Activated naive CD4-positive, alpha-beta T cell treated with anti-CD3 and anti-CD28 coated beads, Interleukin-2, amount 10 ng/mL, durations not matched to agents 7 days and 5 days (primary cell): ENCODE results near the gene OR52L1.
"Not testable (repeated sequence)": the region's sequence is repeated elsewhere in the genome, so short reads cannot be mapped to it uniquely, and the experiment has no call there.

Experiments
- CTCF ChIA-PET: fragments of 350-600 bp; sonication (Branson Sonifier 250); formaldehyde crosslinking; loops from one replicate; lab custom pipeline; 2021; ENCODE audit warnings: antibody characterized with exemption; lab: Charles Lee
- DNase-seq: peaks from one replicate; pipeline ENCODE4 v3.0.0-alpha.2; 2020
- H3K27ac Mint-ChIP-seq: one replicate; pipeline ENCODE4 v1.8.0; 2021; ENCODE audit warnings: mild to moderate bottlenecking, moderate library complexity, mixed read lengths
- H3K27me3 Mint-ChIP-seq: one replicate; pipeline ENCODE4 v1.8.0; 2021; ENCODE audit warnings: mild to moderate bottlenecking, mixed read lengths
- H3K36me3 Mint-ChIP-seq: one replicate; pipeline ENCODE4 v1.8.0; 2021; ENCODE audit warnings: mixed read lengths
- H3K4me1 Mint-ChIP-seq: one replicate; pipeline ENCODE4 v1.8.0; 2021; ENCODE audit warnings: mixed read lengths
- H3K4me3 Mint-ChIP-seq: one replicate; pipeline ENCODE4 v1.8.0; 2021; ENCODE audit warnings: mild to moderate bottlenecking, moderate library complexity, mixed read lengths
- H3K9me3 Mint-ChIP-seq: one replicate; pipeline ENCODE4 v1.8.0; 2021; ENCODE audit warnings: mixed read lengths

OR52L1 gene

GRCh38 chr11:5983443-5983842, 3.3 kb downstream of the OR52L1 start:
- CTCF ChIA-PET = no interaction called here
- Mint-ChIP-seq H3K36me3 (no peaks in the 10 kb centered on the region), H3K4me3 (no peak overlapping the region), H3K9me3 (no peaks in the 10 kb centered on the region), H3K4me1 (no peaks in the 10 kb centered on the region), H3K27me3 (peaks cover 3% of the 10 kb centered on the region), H3K27ac (no peak overlapping the region)
- no peak for DNase-seq

GRCh38 chr11:5973530-5973929, 13.3 kb downstream of the OR52L1 start:
- Mint-ChIP-seq H3K27me3 (peaks cover 6% of the 10 kb centered on the region), H3K4me3 (no peak overlapping the region), H3K9me3 (no peaks in the 10 kb centered on the region), H3K36me3 (no peaks in the 10 kb centered on the region), H3K4me1 (no peaks in the 10 kb centered on the region), H3K27ac (no peak overlapping the region)
- CTCF ChIA-PET = no interaction called here
- no peak for DNase-seq

GRCh38 chr11:5968394-5968793, 18.4 kb downstream of the OR52L1 start, which contains the start of gene OR56A5:
Gene OR56A5, minus strand, starts transcription at chr11:5968494. Its CDS starts 0 bp downstream, at chr11:5968494.
- H3K27me3 Mint-ChIP-seq = no peaks in the 10 kb centered on the region
- H3K36me3 Mint-ChIP-seq = no peaks in the 10 kb centered on the region
- DNase-seq = no peak
- H3K27ac Mint-ChIP-seq = no peak within 1 kb of the TSS
- no peak within 1 kb of the TSS for H3K4me3 Mint-ChIP-seq
- H3K4me1 Mint-ChIP-seq = no peaks in the 10 kb centered on the region
- peaks cover 4% of the 10 kb centered on the region for H3K9me3 Mint-ChIP-seq
- CTCF ChIA-PET = no interaction called here

GRCh38 chr11:5967708-5968107, 19.1 kb downstream of the OR52L1 start:
- no peaks in the 10 kb centered on the region for H3K4me1 Mint-ChIP-seq
- CTCF ChIA-PET = no interaction called here
- no peaks in the 10 kb centered on the region for H3K36me3 Mint-ChIP-seq
- no peak overlapping the region for H3K27ac Mint-ChIP-seq
- no peaks in the 10 kb centered on the region for H3K27me3 Mint-ChIP-seq
- H3K4me3 Mint-ChIP-seq = no peak overlapping the region
- peaks cover 9% of the 10 kb centered on the region for H3K9me3 Mint-ChIP-seq
- DNase-seq = no peak

GRCh38 chr11:5966958-5967357, 19.8 kb downstream of the OR52L1 start:
- Mint-ChIP-seq H3K36me3 (no peaks in the 10 kb centered on the region), H3K4me1 (no peaks in the 10 kb centered on the region), H3K4me3 (no peak overlapping the region), H3K27ac (no peak overlapping the region), H3K9me3 (peaks cover 11% of the 10 kb centered on the region), H3K27me3 (no peaks in the 10 kb centered on the region)
- CTCF ChIA-PET = no interaction called here
- DNase-seq = no peak

- CTCF ChIA-PET, H3K4me1 Mint-ChIP-seq, H3K4me3 Mint-ChIP-seq, H3K27me3 Mint-ChIP-seq, DNase-seq, H3K27ac Mint-ChIP-seq, H3K36me3 Mint-ChIP-seq: not testable (repeated sequence)
- H3K9me3 Mint-ChIP-seq = peaks cover 11% of the 10 kb centered on the region
These were observed 26.0 kb downstream of the OR52L1 start for GRCh38 chr11:5960704-5961320.

- Mint-ChIP-seq H3K4me1 (no peaks in the 10 kb centered on the region), H3K4me3 (no peak overlapping the region), H3K27ac (no peak overlapping the region), H3K36me3 (no peaks in the 10 kb centered on the region), H3K27me3 (no peaks in the 10 kb centered on the region), H3K9me3 (no peaks in the 10 kb centered on the region)
- CTCF ChIA-PET = no interaction called here
- DNase-seq = no peak
These were observed 31.2 kb downstream of the OR52L1 start for GRCh38 chr11:5955586-5955985.

GRCh38 chr11:5941951-5942350, 44.8 kb downstream of the OR52L1 start, which contains the start of gene OR56A3:
Gene OR56A3, plus strand, starts transcription at chr11:5942251. Its CDS starts 5,096 bp downstream, at chr11:5947347.
- Mint-ChIP-seq H3K4me3 (no peak within 1 kb of the TSS), H3K36me3 (no peaks in the 10 kb centered on the region), H3K4me1 (no peaks in the 10 kb centered on the region), H3K9me3 (peaks cover 2% of the 10 kb centered on the region), H3K27me3 (peaks cover 6% of the 10 kb centered on the region), H3K27ac (no peak within 1 kb of the TSS)
- CTCF ChIA-PET = no interaction called here
- no peak for DNase-seq

- no peak overlapping the region for H3K27ac Mint-ChIP-seq
These were observed 46.0 kb downstream of the OR52L1 start for GRCh38 chr11:5940748-5941147.

GRCh38 chr11:5938603-5938965, 48.2 kb downstream of the OR52L1 start:
- Mint-ChIP-seq H3K27me3 (peaks cover 6% of the 10 kb centered on the region), H3K9me3 (peaks cover 3% of the 10 kb centered on the region), H3K27ac (no peak overlapping the region), H3K36me3 (no peaks in the 10 kb centered on the region), H3K4me1 (no peaks in the 10 kb centered on the region), H3K4me3 (no peak overlapping the region)
- CTCF ChIA-PET = no interaction called here
- no peak for DNase-seq

More at GRCh38 chr11:5940748-5941147, 46.0 kb downstream of the OR52L1 start:
- Mint-ChIP-seq H3K36me3 (no peaks in the 10 kb centered on the region), H3K27me3 (peaks cover 6% of the 10 kb centered on the region), H3K4me3 (no peak overlapping the region), H3K9me3 (peaks cover 2% of the 10 kb centered on the region), H3K4me1 (no peaks in the 10 kb centered on the region)
- CTCF ChIA-PET = no interaction called here
- no peak for DNase-seq

GRCh38 chr11:5937868-5938602, 48.8 kb downstream of the OR52L1 start:
- Mint-ChIP-seq H3K9me3 (peaks cover 6% of the 10 kb centered on the region), H3K27me3 (peaks cover 4% of the 10 kb centered on the region), H3K27ac (no peak overlapping the region), H3K36me3 (no peaks in the 10 kb centered on the region), H3K4me3 (no peak overlapping the region), H3K4me1 (no peaks in the 10 kb centered on the region)
- DNase-seq = no peak
- CTCF ChIA-PET = no interaction called here
